Nephron progenitor cell (in vitro differentiated cells): ENCODE results near the gene TYW1.
"Not testable (repeated sequence)": the region's sequence is repeated elsewhere in the genome, so short reads cannot be mapped to it uniquely, and the experiment has no call there.

Experiments used
- DNase-seq: peaks from one replicate; pipeline ENCODE4 v3.0.0; 2021
- H3K27ac Mint-ChIP-seq: 2 replicates; pipeline ENCODE4 v1.8.0; 2021; ENCODE audit warnings: mild to moderate bottlenecking, moderate library complexity, mixed read lengths
- H3K27me3 Mint-ChIP-seq: 2 replicates; pipeline ENCODE4 v1.8.0; 2021; ENCODE audit warnings: mild to moderate bottlenecking, low read depth, mixed read lengths; ENCODE audit not compliant: poor library complexity
- H3K36me3 Mint-ChIP-seq: 2 replicates; pipeline ENCODE4 v1.8.0; 2021; ENCODE audit warnings: low read depth, mixed read lengths
- H3K4me1 Mint-ChIP-seq: 2 replicates; pipeline ENCODE4 v1.8.0; 2021; ENCODE audit warnings: mixed read lengths
- H3K4me3 Mint-ChIP-seq: 2 replicates; pipeline ENCODE4 v1.8.0; 2021; ENCODE audit warnings: mild to moderate bottlenecking, moderate library complexity, mixed read lengths
- H3K9me3 Mint-ChIP-seq: 2 replicates; pipeline ENCODE4 v1.8.0; 2021; ENCODE audit warnings: mild to moderate bottlenecking, moderate library complexity, mixed read lengths
- TF ChIP-seq, protein P1 (sequence below): fragments of 200-600 bp; sonication (generic); IDR thresholded peaks from 2 replicates; pipeline ENCODE4 v1.5.0; 2021; ENCODE audit warnings: antibody characterized with exemption

Gene TYW1

DNA sequence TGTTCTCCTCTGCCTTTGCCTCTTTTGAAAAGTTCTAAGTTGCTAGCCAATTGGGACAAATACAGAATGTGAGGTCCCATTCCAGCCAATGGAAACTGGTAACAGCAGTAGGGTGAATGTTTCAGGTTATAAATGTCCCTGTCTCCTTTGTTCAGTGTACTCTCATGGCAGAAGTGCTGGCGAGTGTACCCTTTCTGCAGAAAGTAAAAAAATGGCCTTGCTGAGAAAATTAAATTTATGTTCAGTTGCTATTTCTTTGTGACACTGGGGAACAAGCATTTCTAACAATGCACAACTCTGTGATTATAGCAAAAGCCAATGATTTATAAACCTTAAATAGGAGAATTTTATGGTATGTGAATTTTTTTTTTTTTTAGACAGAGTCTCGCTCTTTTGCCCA lies 79.5 kb downstream of the TYW1 start:
- H3K4me3 Mint-ChIP-seq, DNase-seq, H3K27ac Mint-ChIP-seq, H3K27me3 Mint-ChIP-seq, H3K4me1 Mint-ChIP-seq: not testable (repeated sequence)
- peaks cover 80% of the 10 kb centered on the region for H3K36me3 Mint-ChIP-seq
- H3K9me3 Mint-ChIP-seq, result peaks cover 73% of the 10 kb centered on the region

- H3K27ac Mint-ChIP-seq, H3K4me3 Mint-ChIP-seq, H3K27me3 Mint-ChIP-seq, DNase-seq, H3K4me1 Mint-ChIP-seq: not testable (repeated sequence)
- H3K9me3 Mint-ChIP-seq, result peaks cover 47% of the 10 kb centered on the region
- peaks cover 78% of the 10 kb centered on the region for H3K36me3 Mint-ChIP-seq
Measured at GRCh38 chr7:67082880-67083279, 86.2 kb downstream of the TYW1 start.

DNA sequence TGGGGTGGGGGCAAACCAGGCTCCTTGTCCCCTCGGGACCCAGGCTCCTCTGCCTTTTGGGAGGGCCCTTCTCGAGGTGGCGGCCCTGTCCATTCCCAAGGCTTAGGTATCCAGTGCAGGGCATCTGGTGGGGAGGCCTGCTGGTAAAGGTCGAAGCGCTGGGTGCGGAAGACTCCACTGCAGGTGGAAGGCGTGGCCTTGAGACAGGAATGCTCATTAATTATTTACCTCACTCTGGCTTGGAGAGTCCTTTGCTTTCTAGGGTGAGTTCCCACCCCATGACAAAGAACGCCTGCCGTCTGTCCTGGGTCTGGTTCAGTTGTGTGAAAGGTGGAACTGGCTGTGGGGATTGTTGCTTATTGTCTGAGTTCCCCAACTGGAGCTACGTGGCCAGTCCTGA lies 92.6 kb downstream of the TYW1 start:
- H3K9me3 Mint-ChIP-seq, DNase-seq, H3K4me3 Mint-ChIP-seq, H3K4me1 Mint-ChIP-seq, H3K27ac Mint-ChIP-seq, H3K27me3 Mint-ChIP-seq: not testable (repeated sequence)
- H3K36me3 Mint-ChIP-seq, result peaks cover 46% of the 10 kb centered on the region

DNA sequence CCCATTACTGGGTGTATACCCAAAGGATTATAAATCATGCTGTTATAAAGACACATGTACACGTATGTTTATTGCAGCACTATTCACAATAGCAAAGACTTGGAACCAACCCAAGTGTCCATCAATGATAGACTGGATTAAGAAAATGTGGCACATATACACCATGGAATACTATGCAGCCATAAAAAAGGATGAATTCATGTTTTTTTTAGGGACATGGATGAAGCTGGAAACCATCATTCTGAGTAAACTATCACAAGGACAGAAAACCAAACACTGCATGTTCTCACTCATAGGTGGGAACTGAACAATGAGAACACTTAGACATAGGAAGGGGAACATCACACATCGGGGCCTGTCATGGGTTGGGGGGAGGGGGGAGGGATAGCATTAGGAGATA lies 94.4 kb downstream of the TYW1 start:
- not testable (repeated sequence) for DNase-seq, H3K27me3 Mint-ChIP-seq, H3K4me1 Mint-ChIP-seq, H3K4me3 Mint-ChIP-seq, H3K27ac Mint-ChIP-seq, H3K9me3 Mint-ChIP-seq
- H3K36me3 Mint-ChIP-seq, result peaks cover 44% of the 10 kb centered on the region

- H3K9me3 Mint-ChIP-seq, H3K4me3 Mint-ChIP-seq, H3K27me3 Mint-ChIP-seq, DNase-seq, H3K27ac Mint-ChIP-seq, H3K4me1 Mint-ChIP-seq: not testable (repeated sequence)
- peaks cover 59% of the 10 kb centered on the region for H3K36me3 Mint-ChIP-seq
Measured at GRCh38 chr7:67098031-67098430, 101.4 kb downstream of the TYW1 start.

- H3K4me3 Mint-ChIP-seq, H3K27me3 Mint-ChIP-seq, H3K4me1 Mint-ChIP-seq, H3K9me3 Mint-ChIP-seq, DNase-seq, H3K27ac Mint-ChIP-seq: not testable (repeated sequence)
- peaks cover 70% of the 10 kb centered on the region for H3K36me3 Mint-ChIP-seq
Measured at GRCh38 chr7:67099406-67099805, 102.8 kb downstream of the TYW1 start.

GRCh38 chr7:67100038-67100437 lies 103.4 kb downstream of the TYW1 start:
- H3K4me3 Mint-ChIP-seq, DNase-seq, H3K4me1 Mint-ChIP-seq, H3K27me3 Mint-ChIP-seq, H3K9me3 Mint-ChIP-seq: not testable (repeated sequence)
- Mint-ChIP-seq H3K36me3 (peaks cover 67% of the 10 kb centered on the region), H3K27ac (peak overlapping the region; percentile 92)

GRCh38 chr7:67100956-67101361 lies 104.3 kb downstream of the TYW1 start:
- Mint-ChIP-seq H3K4me3 (no peak overlapping the region), H3K27me3 (no peaks in the 10 kb centered on the region), H3K36me3 (peaks cover 68% of the 10 kb centered on the region), H3K4me1 (peaks cover 7% of the 10 kb centered on the region), H3K9me3 (no peaks in the 10 kb centered on the region), H3K27ac (peak overlapping the region; percentile 92)
- TF ChIP-seq, protein P1, sequence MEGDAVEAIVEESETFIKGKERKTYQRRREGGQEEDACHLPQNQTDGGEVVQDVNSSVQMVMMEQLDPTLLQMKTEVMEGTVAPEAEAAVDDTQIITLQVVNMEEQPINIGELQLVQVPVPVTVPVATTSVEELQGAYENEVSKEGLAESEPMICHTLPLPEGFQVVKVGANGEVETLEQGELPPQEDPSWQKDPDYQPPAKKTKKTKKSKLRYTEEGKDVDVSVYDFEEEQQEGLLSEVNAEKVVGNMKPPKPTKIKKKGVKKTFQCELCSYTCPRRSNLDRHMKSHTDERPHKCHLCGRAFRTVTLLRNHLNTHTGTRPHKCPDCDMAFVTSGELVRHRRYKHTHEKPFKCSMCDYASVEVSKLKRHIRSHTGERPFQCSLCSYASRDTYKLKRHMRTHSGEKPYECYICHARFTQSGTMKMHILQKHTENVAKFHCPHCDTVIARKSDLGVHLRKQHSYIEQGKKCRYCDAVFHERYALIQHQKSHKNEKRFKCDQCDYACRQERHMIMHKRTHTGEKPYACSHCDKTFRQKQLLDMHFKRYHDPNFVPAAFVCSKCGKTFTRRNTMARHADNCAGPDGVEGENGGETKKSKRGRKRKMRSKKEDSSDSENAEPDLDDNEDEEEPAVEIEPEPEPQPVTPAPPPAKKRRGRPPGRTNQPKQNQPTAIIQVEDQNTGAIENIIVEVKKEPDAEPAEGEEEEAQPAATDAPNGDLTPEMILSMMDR, result no peak
- DNase-seq, result no peak

GRCh38 chr7:67104937-67105336 lies 108.3 kb downstream of the TYW1 start:
- H3K9me3 Mint-ChIP-seq, DNase-seq, H3K4me1 Mint-ChIP-seq, H3K4me3 Mint-ChIP-seq, H3K27ac Mint-ChIP-seq, H3K27me3 Mint-ChIP-seq: not testable (repeated sequence)
- peaks cover 60% of the 10 kb centered on the region for H3K36me3 Mint-ChIP-seq

DNA sequence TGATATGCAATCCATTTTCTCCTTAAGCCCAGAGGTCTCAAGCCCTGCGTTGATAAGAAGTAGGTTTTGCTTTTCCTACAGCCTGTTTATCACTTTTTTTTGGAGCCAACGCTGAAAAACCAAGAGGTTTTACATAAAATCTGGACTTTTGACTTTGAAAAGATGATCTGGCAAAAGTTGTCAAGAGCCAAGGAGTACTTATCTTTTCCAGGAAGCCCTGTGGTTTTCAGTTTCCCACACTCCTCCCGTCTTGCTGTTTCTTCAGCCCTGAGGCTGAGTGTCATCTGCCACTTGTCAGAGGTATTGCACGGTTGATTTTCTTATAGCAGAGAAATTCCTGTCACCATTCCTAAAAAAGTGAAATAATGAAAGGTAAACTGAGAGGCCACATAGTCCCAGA lies 108.7 kb downstream of the TYW1 start:
- H3K4me3 Mint-ChIP-seq, result no peak overlapping the region
- TF ChIP-seq, protein P1, result no peak
- no peak for DNase-seq

DNA sequence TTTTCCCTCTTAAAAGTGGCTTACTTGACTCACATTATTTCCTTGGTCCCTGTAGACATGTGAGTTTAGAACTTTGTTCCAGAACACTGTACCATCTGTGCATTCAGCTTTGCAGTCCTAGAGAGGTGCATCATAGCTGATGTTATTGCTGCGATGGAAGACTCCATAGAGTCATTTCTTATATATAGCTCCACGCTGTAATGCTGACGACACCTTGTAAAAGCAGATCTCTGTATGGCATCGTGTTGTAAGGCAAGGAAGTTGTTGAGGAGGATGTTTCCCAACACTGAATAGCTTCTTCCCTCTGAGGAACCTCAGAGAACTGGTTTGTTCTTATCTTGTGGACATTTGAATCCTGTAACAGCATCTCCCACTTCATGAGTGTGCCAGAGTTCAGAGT lies 109.6 kb downstream of the TYW1 start:
- not testable (repeated sequence) for H3K27ac Mint-ChIP-seq, H3K9me3 Mint-ChIP-seq
- peaks cover 63% of the 10 kb centered on the region for H3K36me3 Mint-ChIP-seq

More for the DNA sequence above, 108.7 kb downstream of the TYW1 start:
- Mint-ChIP-seq H3K4me1 (peaks cover 7% of the 10 kb centered on the region), H3K9me3 (peaks cover 5% of the 10 kb centered on the region), H3K27ac (no peak overlapping the region), H3K36me3 (peaks cover 60% of the 10 kb centered on the region), H3K27me3 (no peaks in the 10 kb centered on the region)

DNA sequence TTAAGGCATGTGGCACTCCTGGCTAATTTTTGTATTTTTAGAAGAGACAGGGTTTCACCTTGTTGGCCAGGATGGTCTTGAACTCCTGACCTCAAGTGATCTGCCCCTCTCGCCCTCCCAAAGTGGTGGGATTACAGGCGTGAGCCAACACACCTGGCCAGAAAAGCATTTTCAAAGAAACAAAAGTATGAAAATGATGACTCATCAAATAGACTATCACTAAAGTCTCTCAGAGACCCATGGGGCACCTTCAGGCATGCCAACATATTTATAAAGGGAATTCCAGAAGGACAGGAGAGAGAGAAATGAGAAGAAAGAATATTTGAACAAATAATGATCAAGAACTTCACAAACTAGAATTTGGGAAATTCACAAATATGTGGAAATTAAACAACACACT lies 114.7 kb downstream of the TYW1 start:
- not testable (repeated sequence) for H3K4me3 Mint-ChIP-seq, H3K4me1 Mint-ChIP-seq, DNase-seq, H3K9me3 Mint-ChIP-seq, H3K27me3 Mint-ChIP-seq, H3K27ac Mint-ChIP-seq
- peaks cover 29% of the 10 kb centered on the region for H3K36me3 Mint-ChIP-seq

More for the DNA sequence above, 109.6 kb downstream of the TYW1 start:
- not testable (repeated sequence) for H3K27me3 Mint-ChIP-seq, H3K4me1 Mint-ChIP-seq, H3K4me3 Mint-ChIP-seq, DNase-seq

GRCh38 chr7:67114483-67115246 lies 118.0 kb downstream of the TYW1 start:
- not testable (repeated sequence) for H3K27me3 Mint-ChIP-seq, H3K9me3 Mint-ChIP-seq, DNase-seq, H3K4me3 Mint-ChIP-seq
- Mint-ChIP-seq H3K4me1 (peaks cover 24% of the 10 kb centered on the region), H3K27ac (peak overlapping the region; percentile 66), H3K36me3 (peaks cover 30% of the 10 kb centered on the region)
